NCI-H1105 treated with DMSO at 0.1 percent for 48 hours (cell line): ENCODE measurements around the gene VPS26B.
"Not testable (repeated sequence)": the region's sequence is repeated elsewhere in the genome, so short reads cannot be mapped to it uniquely, and the experiment has no call there.

Source experiments
- DNase-seq: peaks from one replicate; lab custom pipeline; 2025; lab: John Stamatoyannopoulos, UW

VPS26B gene

DNA sequence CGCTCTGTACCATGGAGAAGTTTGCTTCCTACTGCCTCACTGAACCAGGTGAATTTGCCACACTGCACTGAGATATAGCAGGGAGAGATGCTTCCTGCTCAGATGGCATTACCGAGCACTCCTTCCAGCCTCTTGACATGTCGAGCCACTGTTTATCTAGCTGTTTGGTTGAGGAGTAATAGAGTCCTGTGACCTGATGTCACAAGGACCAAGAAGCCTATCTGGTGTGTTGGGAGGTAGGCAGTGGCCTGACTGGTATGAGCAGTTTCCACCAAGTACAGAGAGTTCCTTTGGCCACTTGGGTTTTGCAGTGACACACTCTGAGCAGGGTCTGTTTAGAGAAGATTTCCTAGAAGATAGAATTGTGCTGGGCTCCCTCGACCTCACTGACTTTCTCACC, 34.1 kb downstream of the VPS26B start:
- DNase-seq = no peak

DNA sequence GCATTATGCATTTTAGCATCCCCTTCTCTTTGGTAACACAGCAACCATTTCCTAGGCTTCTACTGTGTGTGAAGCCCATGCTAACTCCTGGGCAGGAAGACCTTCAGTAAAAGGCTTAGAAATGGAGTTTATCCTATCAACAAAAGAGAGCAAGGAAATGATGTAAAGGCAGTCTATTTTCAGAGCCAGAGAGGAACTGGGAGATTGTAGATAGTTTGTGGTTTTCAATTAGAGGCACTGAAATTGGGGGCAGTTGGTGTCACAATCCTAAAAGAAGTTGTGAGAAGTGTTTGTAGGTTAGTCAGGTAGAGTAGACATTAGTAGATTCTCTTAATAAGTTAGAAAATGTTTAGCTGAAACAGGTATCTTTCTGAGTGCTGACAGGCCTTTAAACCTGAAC, 36.0 kb downstream of the VPS26B start:
- DNase-seq = no peak

DNA sequence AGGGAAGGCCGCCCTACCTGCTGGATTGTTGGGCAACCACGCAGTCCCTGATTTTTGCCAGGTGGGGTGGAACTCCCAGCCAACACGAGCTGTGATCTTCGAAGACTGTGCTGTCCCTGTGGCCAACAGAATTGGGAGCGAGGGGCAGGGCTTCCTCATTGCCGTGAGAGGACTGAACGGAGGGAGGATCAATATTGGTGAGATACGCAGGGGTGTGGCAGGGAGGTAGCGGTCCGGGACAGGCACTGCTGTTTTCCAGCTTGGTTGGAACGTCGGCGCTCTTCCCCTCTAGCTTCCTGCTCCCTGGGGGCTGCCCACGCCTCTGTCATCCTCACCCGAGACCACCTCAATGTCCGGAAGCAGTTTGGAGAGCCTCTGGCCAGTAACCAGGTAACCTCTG, 36.5 kb downstream of the VPS26B start:
- no peak for DNase-seq

DNA sequence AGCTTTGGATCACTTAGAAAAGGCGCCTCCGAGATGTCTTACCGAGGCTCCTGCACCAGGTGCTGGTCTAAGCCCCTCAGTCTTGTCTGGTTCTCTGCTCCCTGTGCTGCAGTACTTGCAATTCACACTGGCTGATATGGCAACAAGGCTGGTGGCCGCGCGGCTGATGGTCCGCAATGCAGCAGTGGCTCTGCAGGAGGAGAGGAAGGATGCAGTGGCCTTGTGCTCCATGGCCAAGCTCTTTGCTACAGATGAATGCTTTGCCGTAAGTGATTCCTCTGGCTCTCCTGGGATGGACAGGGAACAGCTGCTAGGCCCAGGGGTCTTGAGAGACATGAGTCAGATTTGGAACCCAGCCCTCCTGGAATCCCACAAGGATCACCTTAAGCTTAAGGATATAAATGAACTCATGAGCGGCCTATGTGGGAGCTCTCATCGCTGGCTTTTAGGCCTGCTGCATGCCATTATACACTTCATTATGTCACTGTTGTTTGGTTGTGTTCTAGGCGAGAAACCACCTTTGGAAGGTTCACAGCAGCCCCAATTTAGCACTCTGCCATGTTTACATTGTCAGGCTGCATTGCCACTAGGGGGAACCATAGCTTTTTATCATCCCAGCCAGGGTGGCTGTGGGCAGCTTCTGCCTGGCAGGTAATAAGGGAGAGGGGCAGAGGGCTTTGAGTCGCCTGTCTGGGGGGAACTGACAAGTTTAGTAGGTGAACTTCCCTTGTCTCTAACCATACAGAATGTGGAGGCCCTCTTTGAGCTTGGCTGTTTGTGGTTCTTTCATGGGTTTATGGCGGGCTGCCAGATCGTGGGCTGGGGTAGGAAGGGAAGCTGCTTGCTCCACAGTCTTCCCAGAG, 37.4 kb downstream of the VPS26B start:
- peak; percentile 38 for DNase-seq

DNA sequence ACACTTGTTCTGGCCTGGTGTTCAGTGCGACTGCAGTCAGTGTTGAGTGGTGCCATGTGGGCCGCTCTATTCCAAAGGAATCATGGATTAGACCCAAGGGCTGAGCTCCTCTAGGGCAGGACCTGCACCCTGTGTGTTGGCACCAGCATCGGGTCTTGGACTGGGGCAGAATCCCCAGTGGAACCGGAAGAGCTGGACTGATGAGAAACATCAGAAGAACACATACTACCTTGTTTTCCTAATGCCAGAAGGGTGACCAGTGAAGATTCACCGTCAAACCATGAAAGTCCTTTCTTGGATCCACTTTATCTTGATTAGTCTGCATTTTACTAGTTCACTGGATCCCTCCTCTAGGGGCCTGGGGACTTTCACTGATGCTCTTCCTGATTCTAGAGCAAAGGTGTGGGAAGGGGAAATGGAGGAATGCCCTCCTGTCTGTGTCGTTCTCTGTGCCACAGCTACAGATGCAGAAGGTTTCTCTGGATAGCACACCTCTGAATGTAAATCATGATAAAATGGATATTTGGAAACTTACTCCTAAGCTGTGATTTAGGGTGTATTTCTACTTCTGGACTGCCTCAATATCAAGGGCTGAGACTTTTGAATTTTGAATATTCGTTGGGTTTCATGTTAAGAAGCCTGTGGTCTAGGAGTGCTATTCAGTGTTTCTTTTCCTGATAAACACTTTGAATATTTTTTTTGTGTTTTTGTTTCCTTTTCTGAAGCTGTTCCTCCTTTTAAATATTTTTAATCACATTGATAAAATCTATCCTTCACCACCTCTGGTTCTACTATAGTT, 40.7 kb downstream of the VPS26B start:
- DNase-seq = no peak

DNA sequence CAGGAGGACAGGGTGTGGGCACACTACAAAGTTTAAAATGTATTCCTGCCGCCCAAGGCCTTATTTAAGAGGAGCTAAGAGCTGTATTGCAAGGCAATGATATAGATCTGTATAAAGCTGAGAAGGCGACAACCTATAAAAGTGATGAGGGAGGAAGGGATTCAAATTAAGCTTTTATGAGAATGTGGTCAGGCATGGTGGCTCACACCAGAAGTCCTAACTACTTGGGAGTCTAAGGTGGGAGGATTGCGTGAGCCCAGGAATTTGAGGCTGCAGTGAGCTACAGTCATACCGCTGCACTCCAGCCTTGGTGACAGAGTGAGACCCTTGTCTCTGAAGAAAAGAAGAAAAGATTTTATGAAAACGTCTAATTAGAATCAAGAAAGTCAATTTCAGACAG, 42.0 kb downstream of the VPS26B start:
- no peak for DNase-seq

DNA sequence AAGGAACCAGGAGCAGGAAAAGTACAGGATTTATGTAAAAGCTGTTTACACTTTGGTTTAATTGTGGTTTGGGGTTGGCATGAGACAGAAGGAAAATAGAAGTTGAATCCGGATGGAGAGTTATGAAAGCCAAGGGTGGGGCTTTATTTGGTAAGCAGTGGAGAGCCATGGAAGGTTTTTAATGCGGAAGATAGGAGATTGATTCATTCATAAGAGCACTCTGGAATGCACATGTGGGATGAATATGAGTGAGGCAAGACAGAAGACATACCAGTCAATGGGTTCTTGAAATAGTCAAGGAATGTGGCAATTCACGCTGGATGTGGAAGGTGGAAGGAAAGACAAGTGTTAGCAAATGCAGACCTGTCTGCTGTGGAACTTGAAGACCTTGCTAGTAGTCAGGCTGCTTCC, 42.4 kb downstream of the VPS26B start:
- DNase-seq = no peak

DNA sequence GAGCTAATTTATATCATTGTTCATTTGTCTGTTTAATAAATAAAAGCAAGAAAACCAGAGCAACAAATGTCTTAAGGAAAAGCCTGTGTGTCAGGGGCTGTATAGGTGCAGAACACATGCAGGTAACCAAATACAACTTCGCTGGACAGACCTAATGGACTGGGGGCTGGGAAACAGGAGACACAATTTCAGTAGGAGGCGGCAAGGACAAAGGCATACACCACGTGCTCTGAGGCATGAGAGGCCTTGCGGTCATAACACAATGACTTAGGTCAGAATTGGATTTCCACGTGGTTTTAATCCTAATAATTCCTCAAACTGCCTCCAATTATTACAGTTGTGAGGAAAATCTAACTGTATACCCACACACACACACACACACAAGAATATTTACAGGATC, 43.0 kb downstream of the VPS26B start:
- no peak for DNase-seq

DNA sequence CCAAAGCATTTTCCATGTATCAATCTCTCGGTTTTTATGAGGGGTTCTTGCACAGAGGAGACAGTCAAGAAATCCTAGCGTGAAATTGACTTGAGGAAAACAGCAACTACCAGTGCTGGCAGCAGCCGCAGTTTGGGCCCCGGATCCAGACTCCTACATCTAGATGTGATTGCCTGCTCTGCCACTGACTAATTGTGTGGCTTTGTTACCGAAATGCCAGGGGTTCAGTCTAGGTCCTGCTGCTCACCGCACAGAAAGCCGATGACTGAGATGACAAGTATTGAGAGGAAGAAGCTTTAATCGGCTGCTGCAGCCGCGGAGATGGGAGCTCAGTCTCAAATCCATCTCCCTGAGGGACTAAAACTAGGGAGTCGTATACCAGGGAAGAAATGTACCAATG, 43.5 kb downstream of the VPS26B start:
- DNase-seq = no peak

DNA sequence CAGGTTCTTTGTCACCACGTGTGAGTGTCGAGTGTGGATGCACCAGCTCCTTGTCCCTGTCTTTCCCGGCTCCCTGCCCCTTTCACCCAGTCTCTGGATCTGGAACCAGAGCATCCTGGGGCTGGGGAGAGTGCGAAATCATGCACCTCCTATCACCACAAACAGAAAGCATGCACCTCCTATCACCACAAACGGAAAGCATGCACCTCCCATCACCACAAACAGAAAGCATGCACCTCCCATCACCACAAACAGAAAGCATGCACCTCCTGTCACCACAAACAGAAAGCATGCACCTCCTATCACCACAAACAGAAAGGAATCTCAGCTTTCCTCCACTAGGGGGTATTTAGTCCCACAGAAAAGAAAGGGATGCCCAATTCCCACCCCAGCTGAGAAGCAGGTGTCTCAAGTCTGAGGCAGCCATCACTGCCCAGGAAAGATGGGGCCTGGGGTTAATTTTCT, 45.8 kb downstream of the VPS26B start:
- DNase-seq = peak; percentile 59

DNA sequence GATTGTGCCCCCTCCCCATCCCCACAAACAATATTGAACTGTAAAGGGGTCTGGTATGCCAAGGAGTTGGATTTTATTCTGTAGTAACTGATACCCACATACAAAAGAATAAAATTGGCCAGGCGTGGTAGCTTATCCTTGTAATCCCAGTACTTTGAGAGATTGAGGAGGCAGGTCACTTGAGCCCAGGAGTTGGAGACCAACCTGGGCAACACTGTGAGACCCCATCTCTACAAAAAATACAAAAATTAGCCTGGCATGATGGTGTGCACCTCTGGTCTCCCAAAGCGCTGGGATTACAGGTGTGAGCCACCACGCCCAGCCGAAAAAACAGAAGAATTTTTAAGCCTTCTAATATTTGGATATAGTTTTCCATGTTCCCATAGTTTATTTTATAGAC, 47.5 kb downstream of the VPS26B start:
- DNase-seq = no peak

DNA sequence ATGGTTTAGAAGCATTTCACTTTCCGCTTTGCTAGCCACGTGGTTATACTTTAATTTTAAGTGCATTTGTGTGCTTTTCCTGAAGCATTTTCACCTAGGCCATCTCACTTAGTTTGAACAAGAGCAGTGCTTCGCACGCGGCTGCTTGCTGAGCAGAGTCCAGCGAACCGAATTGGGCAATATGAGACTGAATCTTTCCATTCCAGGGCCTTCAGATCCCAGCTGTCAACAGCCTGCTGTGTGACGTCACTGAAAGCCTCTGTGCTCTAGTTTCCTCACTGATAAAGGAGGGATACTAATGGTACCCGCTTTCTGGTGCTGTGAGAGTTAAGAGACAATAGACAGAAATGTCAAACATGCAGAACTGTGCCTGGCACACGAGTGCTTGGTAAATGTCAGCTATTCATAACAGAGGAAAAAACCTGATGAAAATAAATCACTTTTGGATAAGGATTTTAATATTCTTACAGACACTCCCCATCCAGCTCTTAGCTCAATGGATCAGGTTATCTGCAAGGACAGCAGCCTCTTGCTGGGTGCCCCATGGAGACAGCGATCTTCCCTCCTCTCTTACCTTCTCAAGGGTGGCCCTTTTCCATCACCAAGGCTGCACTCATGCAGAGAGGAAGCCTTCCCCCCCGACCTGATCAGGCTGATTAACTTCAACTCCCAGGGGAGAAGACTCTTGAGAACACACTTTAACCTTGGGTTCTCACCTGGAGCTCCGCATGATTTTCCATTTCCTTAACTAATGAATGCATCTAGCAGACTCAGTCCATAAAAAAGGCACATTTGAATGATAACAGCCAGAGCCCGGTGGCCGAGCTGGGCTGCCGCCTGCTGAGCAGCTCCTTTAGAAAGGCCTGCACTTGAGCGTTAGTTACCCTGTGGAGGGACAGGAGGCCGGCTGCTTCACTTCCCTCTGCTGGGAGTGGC, 48.2 kb downstream of the VPS26B start:
- no peak for DNase-seq

DNA sequence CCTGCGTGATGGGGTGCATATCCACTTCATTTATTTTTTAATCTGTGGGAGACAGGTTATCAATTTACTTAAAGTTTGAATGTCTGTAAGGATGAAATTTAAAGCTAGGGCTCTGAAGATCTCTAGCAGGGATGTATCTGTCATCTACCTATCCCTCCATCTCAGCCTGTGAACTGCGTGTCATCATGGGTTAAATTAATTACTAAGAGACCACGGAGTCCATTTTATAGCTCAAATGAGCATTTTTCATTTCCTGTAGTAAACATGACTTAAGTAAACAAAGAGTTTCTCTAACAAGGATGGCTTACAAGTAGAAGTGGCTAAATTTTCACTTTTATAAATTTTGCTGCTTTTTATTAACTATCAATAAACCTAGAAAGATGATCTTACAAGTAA, 48.8 kb downstream of the VPS26B start:
- no peak for DNase-seq

DNA sequence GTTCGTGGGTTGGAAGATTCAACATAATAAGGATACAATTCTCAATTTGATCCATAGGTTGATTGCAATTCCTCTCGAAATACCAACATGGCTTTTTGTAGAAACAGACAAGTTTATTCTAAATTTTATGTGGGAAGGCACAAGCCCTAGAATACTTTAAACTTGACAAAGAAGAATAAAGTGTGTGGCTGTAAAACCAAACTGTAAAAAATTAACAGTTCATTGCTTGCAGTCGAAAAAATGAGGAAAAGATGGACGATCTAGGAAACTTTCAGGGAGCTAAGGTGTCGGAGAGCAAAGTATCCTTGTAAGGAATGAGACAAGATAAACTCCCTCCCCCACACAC, 50.7 kb downstream of the VPS26B start:
- DNase-seq = no peak

DNA sequence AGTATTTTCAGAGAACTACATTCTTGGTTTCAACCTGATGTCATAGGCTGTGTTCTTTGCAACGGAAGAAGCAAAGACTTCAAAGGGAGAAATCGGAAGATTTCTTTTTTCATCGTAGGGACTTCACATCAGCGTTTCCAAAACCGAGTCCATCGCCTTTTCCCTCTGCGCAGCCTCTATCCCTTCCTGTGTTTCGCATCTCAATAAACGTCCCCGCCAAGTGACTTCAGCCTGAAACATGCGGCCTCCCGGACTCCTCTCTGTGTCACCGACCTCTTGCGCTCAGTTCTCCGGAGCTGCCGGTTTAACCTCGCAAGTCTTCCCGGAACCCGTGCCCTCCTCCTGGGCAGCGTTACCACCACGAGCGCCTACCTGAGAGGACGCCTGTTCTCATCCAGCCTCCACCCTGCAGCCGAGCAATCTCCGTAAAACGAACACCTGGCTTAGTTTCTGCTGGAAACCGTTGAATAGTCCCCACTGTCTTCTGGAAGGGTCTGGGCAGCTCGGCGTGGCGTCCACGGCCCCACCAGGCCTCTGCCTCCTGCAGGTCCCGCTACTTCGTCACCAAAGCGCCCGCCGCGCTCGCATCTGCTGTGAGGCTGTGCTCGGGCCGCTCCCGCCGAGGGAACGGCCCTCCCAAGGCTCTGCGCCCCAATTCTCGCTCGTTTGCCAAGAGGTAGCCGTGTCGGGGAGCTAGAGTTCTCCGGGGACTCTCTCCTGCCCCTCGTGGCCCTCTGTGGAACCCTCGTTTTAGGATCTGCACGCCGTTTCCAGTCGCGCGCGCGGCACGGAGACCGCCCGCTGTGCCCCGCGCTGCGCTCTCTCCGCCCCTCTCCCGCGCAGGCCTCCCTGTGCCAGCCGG, 51.3 kb downstream of the VPS26B start, which contains the start of gene GLB1L3:
TSS of gene GLB1L3 (plus strand) at position 846 of the 862 bp plus-strand sequence. CDS start 362 bp downstream, outside the sequence.
- peak; percentile 72 for DNase-seq

DNA sequence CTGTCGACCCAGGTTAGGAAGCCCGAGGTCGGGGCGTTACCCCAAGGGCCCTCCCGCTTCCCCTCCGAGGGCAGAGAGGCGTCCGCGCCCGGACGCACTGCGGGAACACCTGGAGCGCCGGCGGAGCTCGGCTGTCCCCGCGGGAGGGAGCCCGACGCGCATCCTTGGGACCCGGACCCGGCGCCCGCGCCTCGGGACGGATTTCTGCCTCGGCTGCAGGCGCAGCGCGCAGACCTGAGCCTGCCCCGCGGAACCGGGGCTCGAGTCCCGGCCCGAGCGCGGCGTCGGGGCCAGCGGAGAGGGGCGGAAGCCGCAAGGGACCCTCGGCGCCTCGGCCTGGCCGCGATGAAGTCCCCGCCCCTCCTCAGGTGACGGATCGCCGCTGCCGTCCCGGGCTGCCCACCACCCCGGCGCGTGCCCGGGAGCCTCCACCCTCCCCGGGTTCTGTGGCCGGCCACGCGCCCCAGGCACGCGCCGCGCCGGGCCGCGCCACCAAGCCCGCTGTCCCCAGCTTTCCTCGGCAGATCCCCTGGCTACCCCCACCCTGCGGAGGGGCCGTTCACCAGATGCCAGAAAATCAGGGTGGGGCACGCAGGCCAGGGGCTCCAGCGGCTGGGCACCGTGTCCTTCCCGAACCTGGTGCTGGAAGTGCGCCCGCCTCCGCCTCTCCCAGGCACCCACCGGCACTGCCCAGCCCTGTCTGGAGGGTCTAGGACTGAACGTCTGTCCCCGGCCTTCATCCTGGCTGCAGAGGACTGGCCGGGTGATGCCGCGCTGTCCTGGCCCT, 52.1 kb downstream of the VPS26B start:
- no peak for DNase-seq

DNA sequence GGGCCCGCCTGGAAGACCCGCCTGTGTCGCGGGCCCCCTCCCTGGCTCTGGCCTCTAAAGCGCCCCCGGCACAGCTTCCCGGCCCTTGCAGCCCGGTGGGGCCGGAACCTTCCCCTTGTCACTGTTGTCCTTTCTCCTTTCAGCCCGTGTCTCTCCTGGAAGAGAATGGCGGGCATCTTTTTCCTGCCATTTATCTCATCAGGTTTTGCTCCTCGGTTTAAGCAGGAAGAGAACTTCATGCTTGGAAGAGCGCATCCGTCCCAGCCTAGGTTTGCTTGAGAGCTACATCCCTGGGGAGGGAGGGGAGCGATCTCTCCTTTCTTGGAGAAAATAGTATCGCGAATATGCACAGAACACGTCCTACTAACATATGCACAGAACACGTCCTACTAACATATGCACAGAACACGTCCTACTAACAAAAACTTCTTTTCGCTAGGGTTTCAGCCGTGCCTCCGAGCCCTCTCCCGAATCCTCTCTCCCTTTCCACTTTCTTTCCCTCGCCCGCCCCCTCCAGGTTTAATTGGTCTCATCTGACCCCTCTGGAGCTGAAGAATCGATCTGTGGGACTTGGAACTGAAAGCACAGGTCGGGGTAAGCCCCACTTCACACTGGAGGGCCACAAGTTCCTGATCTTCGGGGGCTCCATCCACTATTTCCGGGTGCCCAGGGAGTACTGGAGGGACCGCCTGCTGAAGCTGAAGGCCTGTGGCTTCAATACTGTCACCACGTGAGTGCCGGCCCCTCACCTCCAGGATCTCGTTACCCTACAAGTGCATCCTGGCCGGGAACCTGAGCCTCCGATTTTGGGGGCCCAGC, 52.9 kb downstream of the VPS26B start:
- no peak for DNase-seq

DNA sequence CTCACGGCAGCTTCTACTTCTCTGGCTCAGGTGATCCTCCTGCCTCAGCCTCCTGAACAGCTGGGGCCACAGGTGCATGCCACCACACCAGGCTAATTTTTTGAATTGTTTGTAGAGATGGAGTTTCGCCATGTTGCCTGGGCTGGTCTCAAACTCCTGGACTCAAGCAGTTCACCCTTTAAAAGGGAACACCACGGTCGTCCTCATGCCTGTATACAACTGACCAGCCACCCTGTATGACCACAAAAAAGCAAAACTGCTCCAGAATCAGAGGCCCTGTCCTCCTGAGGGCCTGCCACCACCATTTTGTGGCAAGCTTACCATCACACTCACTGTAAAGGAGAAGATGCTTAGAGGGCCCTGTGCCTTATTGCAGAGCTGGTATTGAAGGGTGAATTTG, 53.9 kb downstream of the VPS26B start:
- DNase-seq = no peak

DNA sequence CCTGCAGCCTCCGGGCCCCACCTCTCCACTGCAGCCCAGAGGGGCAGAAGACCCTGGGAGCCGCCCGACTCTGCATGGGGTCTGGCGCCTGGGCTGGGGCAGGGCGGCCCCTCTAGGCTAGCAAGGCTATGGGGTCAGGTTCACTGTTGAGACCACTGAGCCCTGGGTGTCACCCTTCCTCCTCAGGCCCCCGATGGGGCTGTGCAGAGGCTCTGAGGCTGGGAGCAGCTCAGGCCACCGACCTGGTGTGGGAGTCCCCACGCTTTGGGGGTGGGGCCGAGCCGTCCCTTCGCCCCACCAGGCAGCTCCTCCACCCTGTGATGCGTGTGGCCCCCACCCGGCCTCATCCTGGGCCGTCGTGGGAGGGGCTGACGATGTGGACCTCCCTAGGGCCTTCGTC, 57.2 kb downstream of the VPS26B start:
- DNase-seq = not testable (repeated sequence)
